ENCODE measurements around the gene CDK2.
A peak's percentile ranks its signal among the peaks of the same experiment; 100 is the strongest.

Gene CDK2

GRCh38 chr12:56004211-56004610 is 37.6 kb downstream of the CDK2 start:
- Histone ChIP-seq H3K4me2 (ENCODE audit: low read length) (no peak overlapping the region), H2AFZ (no peak overlapping the region), H3K79me2 (no peaks in the 10 kb centered on the region), H3K36me3 (ENCODE audit: control insufficient read depth, insufficient read depth, low read length) (no peaks in the 10 kb centered on the region), H3K4me1 (peaks cover 10% of the 10 kb centered on the region), H3K9ac (no peak overlapping the region), H3K27ac (no peak overlapping the region), H3K4me3 (ENCODE audit: low read depth, low read length) (no peak overlapping the region), H3K9me3 (ENCODE audit: control insufficient read depth, low read length) (no peaks in the 10 kb centered on the region), H3K27me3 (ENCODE audit: control insufficient read depth, insufficient read depth, low read length) (no peaks in the 10 kb centered on the region)
- no peak for TF ChIP-seq CTCF (IDR thresholded peaks at IDR 0.05)

- H3K27me3 ChIP-seq (ENCODE audit: control insufficient read depth, insufficient read depth, low read length), result no peaks in the 10 kb centered on the region
- peak overlapping the region; percentile 92 for H3K27ac ChIP-seq
- H3K9ac ChIP-seq, result peak overlapping the region; percentile 63
- H3K4me3 ChIP-seq (ENCODE audit: low read depth, low read length), result peak overlapping the region; percentile 55
- peak overlapping the region; percentile 98 for H3K4me2 ChIP-seq (ENCODE audit: low read length)
- peak overlapping the region; percentile 95 for H2AFZ ChIP-seq
- H3K4me1 ChIP-seq, result peaks cover 11% of the 10 kb centered on the region
- no peak for TF ChIP-seq CTCF (IDR thresholded peaks at IDR 0.05)
- no peaks in the 10 kb centered on the region for H3K9me3 ChIP-seq (ENCODE audit: control insufficient read depth, low read length)
- no peaks in the 10 kb centered on the region for H3K36me3 ChIP-seq (ENCODE audit: control insufficient read depth, insufficient read depth, low read length)
- H3K79me2 ChIP-seq, result no peaks in the 10 kb centered on the region
These were observed 41.2 kb downstream of the CDK2 start for GRCh38 chr12:56007564-56008559.

GRCh38 chr12:56010111-56010570 is 43.5 kb downstream of the CDK2 start:
- no peaks in the 10 kb centered on the region for H3K9me3 ChIP-seq (ENCODE audit: control insufficient read depth, low read length)
- H3K79me2 ChIP-seq, result peaks cover 3% of the 10 kb centered on the region
- no peak overlapping the region for H3K4me3 ChIP-seq (ENCODE audit: low read depth, low read length)
- H2AFZ ChIP-seq, result peak overlapping the region; percentile 17
- no peak overlapping the region for H3K9ac ChIP-seq
- no peak overlapping the region for H3K4me2 ChIP-seq (ENCODE audit: low read length)
- H3K27me3 ChIP-seq (ENCODE audit: control insufficient read depth, insufficient read depth, low read length), result no peaks in the 10 kb centered on the region
- H3K4me1 ChIP-seq, result peaks cover 18% of the 10 kb centered on the region
- H3K27ac ChIP-seq, result peak overlapping the region; percentile 54
- no peaks in the 10 kb centered on the region for H3K36me3 ChIP-seq (ENCODE audit: control insufficient read depth, insufficient read depth, low read length)
- no peak for TF ChIP-seq CTCF (IDR thresholded peaks at IDR 0.05)

GRCh38 chr12:56011509-56012090 is 45.0 kb downstream of the CDK2 start:
- Histone ChIP-seq H3K9me3 (ENCODE audit: control insufficient read depth, low read length) (no peaks in the 10 kb centered on the region), H2AFZ (no peak overlapping the region), H3K79me2 (peaks cover 3% of the 10 kb centered on the region), H3K4me1 (peaks cover 18% of the 10 kb centered on the region), H3K4me3 (ENCODE audit: low read depth, low read length) (no peak overlapping the region), H3K27me3 (ENCODE audit: control insufficient read depth, insufficient read depth, low read length) (no peaks in the 10 kb centered on the region), H3K27ac (no peak overlapping the region), H3K36me3 (ENCODE audit: control insufficient read depth, insufficient read depth, low read length) (no peaks in the 10 kb centered on the region), H3K9ac (no peak overlapping the region), H3K4me2 (ENCODE audit: low read length) (no peak overlapping the region)
- no peak for TF ChIP-seq CTCF (IDR thresholded peaks at IDR 0.05)
